A204.1 (cell line): ENCODE results near the gene MYOF.
A peak's percentile ranks its signal among the peaks of the same experiment; 100 is the strongest.
"Not testable (repeated sequence)": the region's sequence is repeated elsewhere in the genome, so short reads cannot be mapped to it uniquely, and the experiment has no call there.

Source experiments
- FAIRE-seq: peaks from 2 replicates; lab custom pipeline; 2012; peaks lifted over from hg19 to GRCh38; lab: Jason Lieb, UNC

MYOF gene

GRCh38 chr10:93454146-93454545 lies 28.0 kb downstream of the MYOF start:
- no peak for FAIRE-seq

DNA sequence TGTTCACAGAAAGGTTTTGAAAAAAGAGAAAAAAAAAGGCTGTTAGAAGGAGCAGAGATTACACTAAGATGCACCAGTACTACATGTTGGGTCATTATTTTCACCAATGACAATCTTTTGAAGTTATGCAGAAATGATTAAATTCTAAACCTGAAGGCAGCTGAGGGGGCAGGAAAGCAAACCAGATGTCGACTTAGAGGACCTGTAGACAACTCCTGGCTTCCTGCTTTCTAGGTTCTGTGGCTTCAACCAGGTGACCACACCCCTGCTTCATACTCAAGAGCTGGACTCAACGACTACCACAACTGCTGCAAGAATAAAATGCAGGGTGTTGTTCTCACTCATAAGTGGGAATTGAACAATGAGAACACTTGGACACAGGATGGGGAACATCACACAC lies 30.0 kb downstream of the MYOF start:
- FAIRE-seq = no peak

DNA sequence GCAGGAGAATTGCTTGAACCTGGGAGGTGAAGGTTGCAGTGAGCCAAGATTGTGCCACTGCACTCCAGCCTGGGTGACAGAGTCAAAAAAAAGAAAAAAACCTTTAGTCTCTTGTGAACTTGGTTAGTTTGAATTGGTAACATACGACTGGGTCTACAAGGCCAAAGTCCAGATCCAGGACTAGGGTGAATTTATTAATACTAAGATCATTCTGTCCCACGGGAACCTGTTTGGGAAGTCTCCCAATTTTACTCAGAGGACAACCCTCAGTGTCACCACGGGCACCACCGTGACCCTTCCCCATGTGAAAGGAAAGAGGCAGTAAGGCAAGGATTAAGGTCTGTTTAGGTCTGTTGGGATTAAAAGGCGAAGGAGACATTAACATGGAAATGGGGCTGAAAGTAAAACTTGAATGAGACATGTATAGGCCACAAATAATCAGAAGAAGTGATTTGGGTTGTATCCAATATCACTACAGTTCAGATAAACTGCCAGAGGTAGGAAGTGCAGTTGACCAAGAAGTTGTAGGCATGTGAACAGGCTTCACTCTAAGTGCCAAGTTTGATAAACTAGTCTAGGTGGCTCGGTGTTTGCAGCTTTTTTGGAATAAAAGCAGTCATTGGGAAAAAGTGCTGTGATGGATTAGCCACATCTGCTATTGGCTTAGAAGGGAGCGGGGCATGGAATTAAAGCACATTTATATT lies 30.7 kb downstream of the MYOF start:
- FAIRE-seq = no peak

GRCh38 chr10:93447970-93448369 lies 34.2 kb downstream of the MYOF start:
- FAIRE-seq = no peak

DNA sequence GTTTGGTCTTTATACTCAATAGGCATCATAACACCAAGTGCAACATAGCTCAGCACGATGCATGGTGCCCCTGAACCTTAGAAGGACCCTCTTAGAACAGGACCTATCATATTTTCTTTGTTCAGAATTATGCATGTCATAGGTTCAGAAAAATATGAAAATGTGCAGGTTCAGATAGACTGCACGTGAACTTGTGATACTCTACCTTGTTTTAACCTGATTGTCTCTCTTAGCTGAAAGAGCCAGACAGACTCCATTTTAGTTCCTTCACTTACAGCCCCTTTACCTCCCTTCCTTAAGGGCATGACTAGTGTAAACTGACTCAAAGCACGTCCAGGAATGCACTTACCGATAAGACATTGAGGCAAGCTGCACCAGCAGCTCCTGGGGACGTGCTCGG lies 35.1 kb downstream of the MYOF start:
- FAIRE-seq = no peak

GRCh38 chr10:93445978-93446720 lies 36.0 kb downstream of the MYOF start:
- FAIRE-seq = no peak

GRCh38 chr10:93445097-93445960 lies 36.8 kb downstream of the MYOF start:
- no peak for FAIRE-seq

GRCh38 chr10:93443481-93443880 lies 38.7 kb downstream of the MYOF start:
- FAIRE-seq = no peak

DNA sequence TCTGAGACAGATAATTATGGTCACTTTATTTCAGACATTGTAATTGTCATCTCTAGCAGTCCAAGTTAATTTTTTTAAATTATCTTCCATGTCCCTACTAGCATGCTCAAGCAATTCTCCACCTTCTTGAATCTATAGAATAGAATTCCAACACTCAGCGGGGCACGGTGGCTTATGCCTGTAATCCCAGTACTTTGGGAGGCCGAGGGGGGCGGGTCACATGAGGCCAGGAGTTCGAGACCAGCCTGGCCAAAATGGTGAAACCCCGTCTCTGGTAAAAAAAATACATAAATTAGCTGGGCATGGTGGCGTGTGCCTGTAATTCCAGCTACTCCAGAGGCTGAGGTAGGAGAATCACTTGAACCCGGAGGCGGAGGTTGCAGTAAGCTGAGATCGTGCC lies 39.4 kb downstream of the MYOF start:
- FAIRE-seq = not testable (repeated sequence)

- FAIRE-seq = no peak
Observed at GRCh38 chr10:93440591-93441091, 41.5 kb downstream of the MYOF start.

- FAIRE-seq = no peak
Observed at GRCh38 chr10:93438613-93439253, 43.4 kb downstream of the MYOF start.

GRCh38 chr10:93437946-93438612 lies 44.1 kb downstream of the MYOF start:
- FAIRE-seq = no peak

DNA sequence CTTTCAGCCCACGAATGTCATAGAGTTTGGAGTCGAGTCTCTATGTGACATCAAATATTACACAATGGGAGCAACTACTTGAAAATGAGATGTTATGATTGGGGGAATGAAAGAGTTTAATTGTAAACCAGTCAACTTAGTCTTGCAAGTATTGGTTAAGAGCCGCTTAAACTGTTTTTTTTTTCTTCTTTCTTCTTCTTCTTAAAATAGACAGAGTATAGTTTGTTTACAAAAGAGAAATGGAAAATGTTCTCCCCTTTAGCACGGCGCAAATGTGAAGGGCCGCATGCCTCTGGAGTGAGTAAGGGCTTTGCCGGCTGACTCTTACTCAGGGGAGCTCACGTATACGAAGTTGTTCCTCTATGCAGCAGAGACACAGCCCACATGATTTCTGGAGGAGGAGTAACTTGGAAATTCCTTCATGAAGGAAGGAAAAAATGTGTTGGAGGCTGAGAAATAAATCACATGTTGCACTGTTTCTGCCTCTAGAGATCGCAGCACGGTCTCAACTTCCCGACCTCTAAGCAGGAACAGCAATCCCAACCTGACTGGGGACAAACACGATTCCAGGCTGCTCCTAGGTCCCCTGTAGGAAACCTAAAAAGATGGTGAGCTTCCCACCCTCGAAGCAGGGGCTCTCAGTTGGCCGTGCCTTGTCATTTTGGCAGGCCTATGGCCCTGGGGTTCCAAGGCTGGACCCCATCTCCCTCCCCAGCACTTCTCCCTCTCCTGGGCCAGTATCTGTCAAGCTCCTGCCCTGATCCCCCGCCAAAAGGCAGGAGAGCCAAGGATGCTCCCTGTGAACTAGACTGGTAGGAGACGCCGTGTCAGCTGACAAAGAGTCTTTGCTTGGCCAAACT lies 44.8 kb downstream of the MYOF start:
- peak; percentile 98 for FAIRE-seq

GRCh38 chr10:93436591-93437085 lies 45.5 kb downstream of the MYOF start:
- no peak for FAIRE-seq

DNA sequence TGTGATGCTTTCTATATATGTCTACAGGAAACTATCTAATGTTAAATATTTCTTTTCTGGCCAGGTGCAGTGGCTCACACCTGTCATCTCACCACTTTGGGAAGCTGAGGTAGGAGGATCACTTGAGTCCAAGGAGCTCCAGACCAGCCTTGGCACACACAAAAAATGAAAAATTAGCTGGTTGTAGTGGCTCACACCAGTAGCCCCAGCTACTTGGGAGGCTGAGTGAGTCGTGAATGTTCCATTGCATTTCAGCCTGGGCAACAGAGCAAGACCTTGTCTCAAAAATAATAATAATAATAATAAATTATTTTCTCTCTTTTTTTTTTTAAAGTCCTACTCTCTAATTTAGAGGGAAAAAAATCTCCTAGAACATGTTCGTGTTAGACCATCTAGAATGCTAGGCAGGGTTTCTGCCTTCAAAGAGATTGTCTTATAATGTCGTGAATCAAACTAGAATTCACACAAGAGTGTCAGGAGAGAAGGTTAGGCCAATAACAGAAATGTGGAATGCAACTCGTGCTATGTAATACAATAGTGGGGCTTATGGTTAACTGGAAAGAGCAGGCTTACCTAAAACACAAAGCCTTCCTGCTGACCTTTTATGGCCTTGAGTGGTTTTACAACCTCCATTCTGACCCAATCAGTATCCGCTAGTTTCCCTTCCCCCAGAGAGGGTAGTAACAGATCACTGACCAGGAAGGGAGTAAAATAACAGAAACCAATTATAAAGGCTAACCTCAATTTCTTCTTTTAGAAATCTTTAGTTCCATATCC lies 46.3 kb downstream of the MYOF start:
- FAIRE-seq = peak; percentile 19

- no peak for FAIRE-seq
Observed at GRCh38 chr10:93434991-93435491, 47.1 kb downstream of the MYOF start.

DNA sequence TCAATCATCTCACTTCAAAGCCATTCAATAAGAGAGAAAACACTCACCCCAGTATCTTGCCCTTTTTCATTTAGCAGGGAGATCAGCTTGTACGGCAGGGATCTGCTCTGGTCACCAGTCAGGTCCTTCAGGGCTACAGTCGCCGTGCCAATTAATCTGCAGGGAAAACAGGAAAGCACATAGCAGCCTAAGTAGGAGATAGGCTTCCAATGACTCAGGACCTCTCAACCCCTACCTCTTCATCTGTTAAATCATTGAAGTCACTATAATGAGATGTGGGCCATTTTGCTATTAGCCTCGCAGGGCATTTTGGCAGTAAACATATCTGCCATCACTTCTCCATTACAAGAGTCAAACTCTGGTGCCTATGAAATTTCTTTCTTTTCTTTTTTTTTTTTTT lies 50.8 kb downstream of the MYOF start:
- no peak for FAIRE-seq

DNA sequence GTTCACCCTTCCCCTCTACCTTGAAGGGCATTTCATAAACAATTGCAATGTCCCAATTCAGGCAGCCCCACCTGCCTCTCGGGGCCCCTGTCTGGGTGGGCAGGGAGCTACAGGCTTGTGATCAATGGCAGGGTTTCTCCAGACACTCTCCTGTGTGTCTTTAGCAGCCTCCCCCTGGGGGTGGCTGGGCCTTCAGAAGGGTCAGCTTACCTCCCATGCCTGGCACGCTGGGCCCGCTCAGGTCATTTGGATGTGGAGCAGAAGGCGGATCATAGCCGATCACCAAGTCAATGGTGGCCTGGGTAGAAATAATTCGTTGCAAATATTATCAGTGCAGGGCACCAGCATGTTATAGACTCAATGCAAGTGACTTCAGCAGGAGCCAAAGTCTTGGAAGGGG lies 56.3 kb downstream of the MYOF start:
- no peak for FAIRE-seq

DNA sequence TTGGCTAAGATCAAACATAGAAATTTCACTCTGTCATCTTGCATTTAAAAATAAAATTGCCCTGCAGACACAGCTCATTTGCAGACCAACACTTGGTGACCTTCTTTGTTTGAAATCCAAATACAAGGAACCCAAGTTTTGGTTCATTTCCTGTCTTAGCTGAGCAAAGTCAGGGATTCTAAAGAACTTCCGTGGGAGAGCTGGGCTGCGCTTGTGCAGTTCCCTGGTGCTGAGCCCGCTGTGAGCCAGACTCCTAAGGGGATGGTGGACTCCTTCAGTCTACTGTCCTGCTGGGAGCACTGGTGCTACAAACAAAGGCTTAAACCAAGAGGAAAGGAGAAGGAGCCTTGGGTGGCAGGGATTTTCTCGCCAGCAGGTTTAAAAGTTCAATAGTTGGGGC lies 60.0 kb downstream of the MYOF start:
- FAIRE-seq = no peak
